SKM-1 (cell line): ENCODE results near the gene BRINP1.

Experiments
- DNase-seq: peaks from one replicate; lab custom pipeline; 2025; ENCODE audit not compliant: unreplicated experiment; lab: John Stamatoyannopoulos, UW

The BRINP1 gene

DNA sequence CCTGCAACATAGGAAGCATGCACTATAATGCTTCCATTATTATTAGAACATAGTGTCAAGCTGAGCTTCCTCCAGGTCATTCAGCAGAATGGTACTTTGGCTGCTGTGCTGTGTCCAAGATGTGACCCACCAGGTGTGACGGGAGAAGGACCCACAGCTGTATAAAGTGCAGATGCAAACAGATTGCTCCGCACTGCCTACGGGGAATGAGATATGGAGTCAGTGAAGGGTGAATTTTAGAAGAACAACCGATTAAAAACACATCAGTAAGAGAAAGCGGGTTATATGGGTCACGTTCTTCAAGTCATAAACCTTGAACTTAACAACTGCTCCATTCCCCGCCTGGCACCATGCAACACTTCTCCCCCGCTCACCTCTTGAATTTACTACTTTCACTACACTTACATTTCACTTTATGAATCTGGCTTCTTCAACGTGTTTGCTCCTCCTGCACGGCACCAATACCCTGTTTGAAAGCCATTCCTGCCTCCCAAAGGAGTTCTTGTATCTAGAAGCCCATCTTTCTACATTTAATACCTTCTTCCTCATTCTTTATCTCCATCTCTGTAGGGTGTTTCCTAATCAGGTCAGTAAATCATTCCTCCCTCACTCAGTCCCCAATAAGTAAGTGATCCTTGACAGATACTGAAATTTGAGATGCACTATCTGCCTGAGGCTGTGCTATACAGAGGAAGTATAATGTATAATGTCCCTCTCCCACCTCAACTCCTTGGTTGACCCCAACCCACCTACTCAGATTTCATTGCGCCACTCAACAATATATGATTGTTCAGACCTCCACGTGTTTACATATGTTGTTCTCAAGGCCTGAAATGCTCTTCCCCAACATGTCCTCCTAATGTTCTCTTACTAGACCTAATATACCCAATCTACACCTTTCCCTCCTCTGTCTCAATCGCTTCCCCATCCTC, 25.9 kb downstream of the BRINP1 start:
- DNase-seq, result no peak

- DNase-seq, result no peak
Measured at GRCh38 chr9:119339056-119339455, 30.2 kb downstream of the BRINP1 start.

DNA sequence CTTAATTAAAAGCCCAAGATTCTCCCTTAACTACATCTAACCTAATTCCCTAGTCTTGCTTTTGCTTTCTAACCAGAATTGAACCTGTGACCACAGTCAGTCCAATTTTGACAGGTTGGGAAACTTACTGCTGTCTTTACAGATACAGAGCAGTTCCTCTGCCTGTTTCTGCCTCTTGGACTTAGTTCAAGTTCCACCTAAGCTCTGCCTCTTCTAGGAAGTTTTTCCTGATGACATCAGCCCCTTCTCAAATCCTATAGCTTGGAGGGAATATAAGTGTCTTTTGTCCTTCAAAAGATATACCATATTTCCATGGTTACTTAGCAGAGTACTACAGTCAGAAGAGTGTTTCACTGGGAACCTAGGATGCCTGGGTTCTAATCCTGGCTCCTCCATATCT, 31.7 kb downstream of the BRINP1 start:
- no peak for DNase-seq

DNA sequence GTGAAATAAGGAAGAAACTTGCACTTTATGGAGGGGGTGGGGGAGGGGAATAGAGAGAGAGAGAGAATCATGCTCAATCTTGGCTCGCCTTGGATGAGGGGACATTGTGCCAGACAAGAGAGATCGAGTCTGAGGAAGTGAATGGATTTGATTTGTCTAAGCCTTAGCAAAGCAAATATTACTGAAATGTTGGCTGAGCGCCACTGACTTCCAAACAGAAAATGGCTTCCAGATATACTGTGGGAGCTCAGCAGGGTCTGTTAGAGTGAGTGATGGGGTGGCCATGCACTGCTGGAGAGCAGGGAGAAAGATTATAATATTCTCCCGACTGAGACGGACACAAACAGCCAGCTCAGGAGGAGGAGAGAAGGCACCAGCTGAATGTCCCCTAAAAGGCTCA, 34.5 kb downstream of the BRINP1 start:
- no peak for DNase-seq

- DNase-seq, result no peak
Measured at GRCh38 chr9:119333507-119334229, 35.6 kb downstream of the BRINP1 start.

- no peak for DNase-seq
Measured at GRCh38 chr9:119332522-119332921, 36.7 kb downstream of the BRINP1 start.

DNA sequence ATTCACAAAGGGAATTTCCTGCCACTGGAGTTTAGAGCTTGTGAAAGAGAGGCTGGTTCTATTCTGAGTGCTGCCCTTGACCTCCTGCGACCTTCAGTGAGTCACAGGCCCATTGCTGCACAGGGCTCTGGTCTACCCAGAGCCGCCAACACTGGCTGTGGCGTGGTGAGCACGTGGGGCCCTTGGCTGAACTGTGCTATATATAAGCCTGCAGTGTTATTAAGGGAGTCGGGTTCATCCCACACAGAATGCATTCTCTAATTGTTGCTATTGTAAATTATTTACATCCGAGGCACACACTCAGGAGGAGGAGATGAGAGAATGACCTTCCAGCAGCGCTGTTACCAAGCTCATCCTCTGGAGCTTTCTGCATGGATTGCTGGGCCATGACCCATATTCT, 47.1 kb downstream of the BRINP1 start:
- no peak for DNase-seq

GRCh38 chr9:119318371-119318770, 50.9 kb downstream of the BRINP1 start:
- no peak for DNase-seq

DNA sequence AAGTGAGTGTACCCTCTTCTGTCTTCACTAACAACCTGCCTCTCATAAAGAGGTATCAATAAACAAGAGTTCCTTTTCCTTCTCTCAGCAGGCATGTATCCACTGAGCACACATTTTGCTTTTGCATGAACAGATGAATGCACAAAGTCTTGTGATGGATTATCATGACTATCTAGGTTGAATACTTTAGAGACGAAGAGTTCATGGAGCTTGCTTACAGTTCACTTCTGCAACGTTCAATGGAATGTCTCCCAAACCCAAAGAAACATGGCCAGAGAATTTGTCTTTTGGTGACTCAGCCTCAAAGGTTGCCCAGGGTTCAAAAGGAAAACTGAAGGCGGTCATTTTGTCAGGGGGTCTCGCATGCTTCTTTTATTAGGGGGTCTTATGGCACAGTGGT, 55.4 kb downstream of the BRINP1 start:
- DNase-seq, result no peak

DNA sequence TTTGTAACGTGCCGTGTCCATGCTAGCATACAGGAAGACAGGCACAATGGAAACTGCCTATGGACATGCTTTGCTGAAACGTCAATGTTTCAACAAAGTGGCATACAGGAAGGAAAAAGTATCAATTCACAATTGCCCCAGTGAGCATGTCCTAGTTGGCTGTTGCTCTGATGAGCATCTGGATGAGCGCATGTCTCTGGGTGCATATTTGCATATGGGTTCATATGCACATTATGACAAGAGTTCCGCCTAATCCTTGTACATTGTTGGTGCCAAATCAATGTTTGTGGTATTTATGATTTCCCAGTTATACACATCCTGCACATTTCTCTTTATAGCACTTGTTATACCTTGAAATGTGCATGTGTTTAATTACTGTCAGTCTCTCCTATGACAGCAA, 58.5 kb downstream of the BRINP1 start:
- DNase-seq, result no peak

- DNase-seq, result no peak
Measured at GRCh38 chr9:119307471-119307870, 61.8 kb downstream of the BRINP1 start.

DNA sequence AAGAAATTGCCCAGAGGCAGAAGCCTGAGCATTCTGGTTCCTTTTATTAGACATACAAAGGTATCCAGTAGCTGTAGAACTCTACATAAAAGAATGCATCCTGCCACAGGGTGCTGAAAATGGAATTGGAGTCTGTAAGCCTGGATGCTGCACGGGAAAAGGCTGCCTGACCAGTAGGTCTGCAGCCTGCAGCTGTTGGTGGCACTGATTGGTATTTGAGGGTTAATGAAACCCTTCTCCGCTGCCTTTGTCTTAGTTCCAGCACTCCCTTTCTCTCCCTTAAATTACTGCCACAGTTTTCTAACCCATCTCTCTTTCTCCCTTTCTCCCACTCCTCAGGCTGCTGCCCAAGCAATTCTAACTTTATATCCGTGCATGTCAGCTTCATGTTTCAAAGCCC, 64.7 kb downstream of the BRINP1 start:
- no peak for DNase-seq

DNA sequence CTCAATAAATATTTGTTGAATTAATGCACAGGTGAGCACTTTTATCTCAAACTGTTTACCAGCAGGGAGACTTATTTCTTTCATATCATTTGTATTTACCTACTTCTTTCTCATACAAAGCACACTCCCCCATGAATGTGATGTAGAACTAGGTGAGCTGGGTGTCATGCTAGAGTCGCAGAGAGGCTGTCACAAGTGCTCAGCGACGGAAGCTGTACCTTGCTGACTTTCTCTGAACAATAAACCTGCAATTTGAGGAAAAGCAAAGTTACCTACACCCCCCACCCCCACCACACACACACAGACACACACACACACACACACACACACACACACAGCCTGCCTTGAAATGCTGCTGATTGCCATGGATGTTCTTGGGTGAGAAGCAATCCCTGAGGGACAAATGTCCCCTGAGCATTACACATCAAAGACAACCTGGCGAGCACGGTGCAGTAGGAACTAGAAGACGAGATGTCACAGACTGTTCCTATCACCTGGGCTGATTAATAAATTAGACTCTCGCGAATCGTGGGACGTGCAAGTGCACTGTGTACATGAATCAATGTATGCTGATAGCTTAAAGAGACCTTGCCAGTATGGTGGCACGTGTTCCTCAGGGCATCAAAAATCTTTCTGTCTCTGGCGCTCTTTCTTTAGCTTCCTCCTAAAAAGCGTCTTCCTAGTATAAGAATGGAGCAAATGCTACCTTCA, 66.1 kb downstream of the BRINP1 start:
- no peak for DNase-seq

DNA sequence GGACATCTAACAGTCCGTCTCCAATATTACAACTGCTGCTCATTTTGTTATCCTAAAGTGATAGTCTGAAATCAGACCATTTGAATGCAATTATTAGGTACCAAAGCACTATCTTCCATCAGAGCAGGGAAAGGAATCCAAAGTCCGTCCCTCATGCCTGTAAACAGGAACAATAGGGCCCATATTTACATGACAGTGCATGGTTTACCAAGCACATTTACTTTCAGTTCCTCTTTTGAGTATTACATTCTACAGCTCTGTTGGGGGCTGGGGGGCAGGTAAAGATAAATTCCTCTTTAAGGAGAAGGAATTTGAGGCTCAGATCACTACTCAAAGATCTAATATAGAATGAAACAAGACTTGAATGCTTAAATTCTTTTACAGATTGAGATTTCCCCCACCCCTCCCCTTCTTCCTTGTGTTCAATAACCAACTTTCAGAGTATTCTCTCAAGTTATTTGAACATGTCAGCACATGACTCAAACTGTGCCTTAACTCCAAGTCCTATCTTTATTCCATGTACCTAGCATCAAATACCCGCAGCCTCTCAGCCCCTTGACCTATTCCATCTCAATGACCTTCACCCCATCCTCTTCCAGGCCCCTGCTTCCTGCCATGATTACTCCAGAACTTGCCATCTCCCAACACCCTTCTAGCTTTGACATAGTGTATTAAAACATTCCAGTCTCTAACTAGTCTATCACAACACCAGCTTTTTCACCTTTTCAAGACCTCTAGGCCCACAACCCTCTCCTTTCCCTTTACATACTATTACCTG, 71.0 kb downstream of the BRINP1 start:
- no peak for DNase-seq

DNA sequence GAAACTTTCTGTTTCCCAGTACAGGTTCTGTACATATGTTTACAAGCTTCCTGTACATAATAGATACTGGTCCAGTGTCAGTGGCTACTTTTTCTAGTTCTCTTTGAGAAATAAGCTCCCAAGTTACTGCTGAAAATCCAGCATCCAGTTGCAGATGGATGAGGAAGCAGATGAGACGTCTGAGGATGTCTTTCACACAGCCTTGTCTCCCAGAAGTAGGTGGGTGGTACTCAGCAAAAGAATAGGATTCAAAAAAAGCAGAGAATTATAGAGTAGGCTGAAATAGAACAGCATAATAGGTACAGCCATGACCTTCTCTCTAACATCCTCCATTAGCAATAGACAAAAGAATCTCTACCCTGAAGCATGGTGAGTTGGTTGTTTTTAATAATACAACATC, 77.7 kb downstream of the BRINP1 start:
- no peak for DNase-seq

DNA sequence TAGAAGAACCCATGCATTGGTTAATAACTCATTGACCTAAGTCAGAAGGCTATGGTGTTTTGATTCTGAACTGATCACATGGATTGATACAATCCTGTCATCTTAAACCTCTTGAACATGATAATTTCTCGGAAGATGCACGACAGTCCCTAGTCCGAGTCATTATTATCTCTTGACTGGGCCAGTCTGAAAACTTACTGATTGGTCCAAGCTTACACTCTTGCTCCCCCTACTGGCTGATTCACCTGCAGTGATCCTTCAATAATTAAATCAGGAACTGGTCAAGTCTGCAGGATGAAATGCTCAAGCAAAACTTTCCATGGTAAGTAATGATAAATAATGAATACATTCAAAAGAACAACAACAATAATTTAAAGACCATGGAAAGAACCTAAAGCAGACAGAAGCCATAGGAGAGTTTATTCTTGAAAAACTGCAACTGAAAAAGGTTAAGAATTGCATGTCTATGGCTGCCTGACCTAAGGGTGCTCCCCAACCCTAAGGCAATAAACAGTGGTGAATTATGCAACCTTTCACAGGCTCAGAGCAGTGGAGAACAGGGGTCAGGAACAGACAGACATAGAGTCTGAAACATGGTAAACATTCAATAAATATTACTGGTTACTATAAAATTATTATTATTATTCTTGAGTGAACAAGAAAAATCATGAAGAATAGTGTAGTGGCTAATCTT, 79.3 kb downstream of the BRINP1 start:
- peak; percentile 21 for DNase-seq

GRCh38 chr9:119284587-119285337, 84.5 kb downstream of the BRINP1 start:
- DNase-seq, result no peak

GRCh38 chr9:119284118-119284517, 85.1 kb downstream of the BRINP1 start:
- DNase-seq, result no peak

GRCh38 chr9:119283078-119283794, 86.0 kb downstream of the BRINP1 start:
- DNase-seq, result no peak
